ENCODE measurements around the gene FN1. TPM values are rescaled to one million over a fixed set of nuclear protein-coding genes. Genes with fewer than 3 reads are reported as not detected.

FN1 gene
- total RNA-seq, 1 experiment from 2014 or later, result 102 TPM

DNA sequence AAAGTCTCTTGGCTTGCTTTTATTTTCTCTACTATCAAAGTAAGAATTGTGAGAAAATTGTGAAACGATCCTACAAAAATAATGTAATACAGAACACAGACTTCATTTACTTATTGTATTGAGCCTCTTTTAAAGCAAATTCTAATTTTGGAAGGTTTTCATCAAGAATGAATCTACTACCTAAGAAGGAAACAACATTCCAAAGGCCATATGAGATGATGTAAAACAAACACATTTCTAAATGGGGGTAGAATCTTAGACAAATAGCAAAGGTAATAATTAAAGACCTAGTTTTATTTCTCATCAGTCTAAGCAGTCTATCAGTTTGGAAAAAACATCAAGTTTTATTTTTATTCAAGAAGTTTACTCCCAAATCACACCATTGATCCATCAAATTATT lies 20.6 kb downstream of the FN1 start:
- DNase-seq (ENCODE audit: low spot score) (no peak), ATAC-seq (no peak)
- H3K36me3 Mint-ChIP-seq, result peaks cover 26% of the 10 kb centered on the region
- ChIA-PET CTCF (interaction anchor here (1.6 kb wide), 1 partner anchor 221 kb away, joined by 4 read pairs; no protein-coding TSS in a partner anchor), POLR2A (no interaction called here)
- no peaks in the 10 kb centered on the region for H3K9me3 Mint-ChIP-seq
- H3K27me3 Mint-ChIP-seq (ENCODE audit: low read depth), result no peaks in the 10 kb centered on the region
- TF ChIP-seq GABPB1 (CRISPR knock-in tag; IDR thresholded peaks at IDR 0.05), result peak; percentile 24; the same call in 1 of the 2 replicates
- TF ChIP-seq, protein P1, sequence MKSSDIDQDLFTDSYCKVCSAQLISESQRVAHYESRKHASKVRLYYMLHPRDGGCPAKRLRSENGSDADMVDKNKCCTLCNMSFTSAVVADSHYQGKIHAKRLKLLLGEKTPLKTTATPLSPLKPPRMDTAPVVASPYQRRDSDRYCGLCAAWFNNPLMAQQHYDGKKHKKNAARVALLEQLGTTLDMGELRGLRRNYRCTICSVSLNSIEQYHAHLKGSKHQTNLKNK (CRISPR knock-in tag; IDR thresholded peaks at IDR 0.05), result no peak
- no peak for TF ChIP-seq JAZF1 (CRISPR knock-in tag; IDR thresholded peaks at IDR 0.05)
- TF ChIP-seq TEAD1 (CRISPR knock-in tag; IDR thresholded peaks at IDR 0.05), result no peak
- TF ChIP-seq ZNF396 (CRISPR knock-in tag; IDR thresholded peaks at IDR 0.05; ENCODE audit: borderline replicate concordance), result no peak
- H3K4me3 Mint-ChIP-seq, result no peak overlapping the region
- no peak overlapping the region for H3K27ac Mint-ChIP-seq
- peaks cover 3% of the 10 kb centered on the region; the same call in 1 of the 2 replicates for H3K4me1 Mint-ChIP-seq

DNA sequence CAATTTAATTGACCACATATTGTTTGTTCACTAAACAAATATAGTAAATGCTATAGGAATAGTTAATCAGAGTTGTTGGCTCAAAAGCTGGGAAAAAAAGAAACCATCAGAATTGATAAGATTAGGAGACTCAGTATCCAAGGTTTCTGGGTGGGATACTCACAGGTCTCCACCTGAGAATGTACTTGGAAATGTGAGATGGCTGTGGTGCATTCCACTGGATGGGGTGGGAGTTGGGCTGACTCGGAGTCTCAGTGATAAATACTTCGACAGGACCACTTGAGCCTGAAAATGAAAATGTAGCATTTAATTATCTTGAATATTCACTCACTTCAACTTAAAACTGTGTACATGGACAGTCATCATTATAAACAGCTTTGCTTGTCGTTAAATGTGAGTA lies 21.2 kb downstream of the FN1 start:
- peaks cover 3% of the 10 kb centered on the region; the same call in 1 of the 2 replicates for H3K4me1 Mint-ChIP-seq
- H3K36me3 Mint-ChIP-seq, result peaks cover 24% of the 10 kb centered on the region
- H3K9me3 Mint-ChIP-seq, result no peaks in the 10 kb centered on the region
- no peak overlapping the region for H3K4me3 Mint-ChIP-seq
- no peak for DNase-seq (ENCODE audit: low spot score)
- no peaks in the 10 kb centered on the region for H3K27me3 Mint-ChIP-seq (ENCODE audit: low read depth)
- no peak overlapping the region; the same call in 1 of the 2 replicates for H3K27ac Mint-ChIP-seq
- TF ChIP-seq GRHL2 (CRISPR knock-in tag; IDR thresholded peaks at IDR 0.05; ENCODE audit: insufficient replicate concordance, severe bottlenecking), result no peak
- TF ChIP-seq NFE2L1 (CRISPR knock-in tag; IDR thresholded peaks at IDR 0.05), result no peak
- no peak for TF ChIP-seq NR2C2 (CRISPR knock-in tag; IDR thresholded peaks at IDR 0.05)
- TF ChIP-seq, protein P2, sequence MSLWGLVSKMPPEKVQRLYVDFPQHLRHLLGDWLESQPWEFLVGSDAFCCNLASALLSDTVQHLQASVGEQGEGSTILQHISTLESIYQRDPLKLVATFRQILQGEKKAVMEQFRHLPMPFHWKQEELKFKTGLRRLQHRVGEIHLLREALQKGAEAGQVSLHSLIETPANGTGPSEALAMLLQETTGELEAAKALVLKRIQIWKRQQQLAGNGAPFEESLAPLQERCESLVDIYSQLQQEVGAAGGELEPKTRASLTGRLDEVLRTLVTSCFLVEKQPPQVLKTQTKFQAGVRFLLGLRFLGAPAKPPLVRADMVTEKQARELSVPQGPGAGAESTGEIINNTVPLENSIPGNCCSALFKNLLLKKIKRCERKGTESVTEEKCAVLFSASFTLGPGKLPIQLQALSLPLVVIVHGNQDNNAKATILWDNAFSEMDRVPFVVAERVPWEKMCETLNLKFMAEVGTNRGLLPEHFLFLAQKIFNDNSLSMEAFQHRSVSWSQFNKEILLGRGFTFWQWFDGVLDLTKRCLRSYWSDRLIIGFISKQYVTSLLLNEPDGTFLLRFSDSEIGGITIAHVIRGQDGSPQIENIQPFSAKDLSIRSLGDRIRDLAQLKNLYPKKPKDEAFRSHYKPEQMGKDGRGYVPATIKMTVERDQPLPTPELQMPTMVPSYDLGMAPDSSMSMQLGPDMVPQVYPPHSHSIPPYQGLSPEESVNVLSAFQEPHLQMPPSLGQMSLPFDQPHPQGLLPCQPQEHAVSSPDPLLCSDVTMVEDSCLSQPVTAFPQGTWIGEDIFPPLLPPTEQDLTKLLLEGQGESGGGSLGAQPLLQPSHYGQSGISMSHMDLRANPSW (CRISPR knock-in tag; conservative IDR thresholded peaks at IDR 0.05; ENCODE audit: low read depth), result no peak
- TF ChIP-seq NR3C1 (CRISPR knock-in tag; conservative IDR thresholded peaks at IDR 0.05; ENCODE audit: low read depth), result no peak
- TF ChIP-seq, protein P3, sequence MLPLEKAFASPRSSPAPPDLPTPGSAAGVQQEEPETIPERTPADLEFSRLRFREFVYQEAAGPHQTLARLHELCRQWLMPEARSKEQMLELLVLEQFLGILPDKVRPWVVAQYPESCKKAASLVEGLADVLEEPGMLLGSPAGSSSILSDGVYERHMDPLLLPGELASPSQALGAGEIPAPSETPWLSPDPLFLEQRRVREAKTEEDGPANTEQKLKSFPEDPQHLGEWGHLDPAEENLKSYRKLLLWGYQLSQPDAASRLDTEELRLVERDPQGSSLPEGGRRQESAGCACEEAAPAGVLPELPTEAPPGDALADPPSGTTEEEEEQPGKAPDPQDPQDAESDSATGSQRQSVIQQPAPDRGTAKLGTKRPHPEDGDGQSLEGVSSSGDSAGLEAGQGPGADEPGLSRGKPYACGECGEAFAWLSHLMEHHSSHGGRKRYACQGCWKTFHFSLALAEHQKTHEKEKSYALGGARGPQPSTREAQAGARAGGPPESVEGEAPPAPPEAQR (CRISPR knock-in tag; IDR thresholded peaks at IDR 0.05), result no peak
- no peak for TF ChIP-seq TP53 (CRISPR knock-in tag; IDR thresholded peaks at IDR 0.05)
- CTCF ChIA-PET, result interaction anchor here (1.6 kb wide), 1 partner anchor 221 kb away, joined by 4 read pairs; no protein-coding TSS in a partner anchor
- peak; percentile 61 for ATAC-seq
- POLR2A ChIA-PET, result no interaction called here

- Mint-ChIP-seq H3K9me3 (no peaks in the 10 kb centered on the region), H3K36me3 (peaks cover 31% of the 10 kb centered on the region), H3K27ac (no peak overlapping the region), H3K4me1 (peaks cover 3% of the 10 kb centered on the region; the same call in 1 of the 2 replicates), H3K4me3 (no peak overlapping the region), H3K27me3 (ENCODE audit: low read depth) (no peaks in the 10 kb centered on the region)
- POLR2A ChIA-PET, result no interaction called here
- DNase-seq (ENCODE audit: low spot score), result no peak
- CTCF ChIA-PET, result interaction anchor here (1.6 kb wide), 1 partner anchor 222 kb away, joined by 4 read pairs; no protein-coding TSS in a partner anchor
- ATAC-seq, result no peak
- no peak for TF ChIP-seq ZNF281 (CRISPR knock-in tag; IDR thresholded peaks at IDR 0.05)
- no peak for TF ChIP-seq ZNF219 (CRISPR knock-in tag; IDR thresholded peaks at IDR 0.05; ENCODE audit: borderline replicate concordance)
- TF ChIP-seq SMAD3 (CRISPR knock-in tag; IDR thresholded peaks at IDR 0.05; ENCODE audit: borderline replicate concordance), result no peak
- TF ChIP-seq ZNF317 (CRISPR knock-in tag; IDR thresholded peaks at IDR 0.05; ENCODE audit: borderline replicate concordance, low read depth), result no peak
- TF ChIP-seq ZNF416 (CRISPR knock-in tag; IDR thresholded peaks at IDR 0.05), result no peak
- TF ChIP-seq, protein P3 (CRISPR knock-in tag; IDR thresholded peaks at IDR 0.05), result no peak
- no peak for TF ChIP-seq USF2 (CRISPR knock-in tag; IDR thresholded peaks at IDR 0.05)
- TF ChIP-seq MXD4 (CRISPR knock-in tag; IDR thresholded peaks at IDR 0.05; ENCODE audit: borderline replicate concordance), result no peak
These were observed 21.9 kb downstream of the FN1 start for GRCh38 chr2:215413974-215414373.

Measured in WTC11 (cell line).